NCI-H1105 (cell line): ENCODE measurements around the gene TMEM63A.

ENCODE experiments used
- DNase-seq: peaks from one replicate; lab custom pipeline; 2025; lab: John Stamatoyannopoulos, UW

The TMEM63A gene

GRCh38 chr1:225886159-225887029 is 4.2 kb upstream of the TMEM63A start:
- DNase-seq, result no peak

GRCh38 chr1:225885336-225885735 is 3.2 kb upstream of the TMEM63A start:
- DNase-seq, result no peak

GRCh38 chr1:225883616-225884265 is 1.6 kb upstream of the TMEM63A start:
- DNase-seq, result no peak

- DNase-seq, result no peak
Observed at GRCh38 chr1:225882694-225883615, 775 bp upstream of the TMEM63A start.

- DNase-seq, result no peak
Observed at GRCh38 chr1:225881081-225881958, 860 bp downstream of the TMEM63A start.

GRCh38 chr1:225880636-225881035 is 1.5 kb downstream of the TMEM63A start:
- DNase-seq, result no peak

- DNase-seq, result no peak
Observed at GRCh38 chr1:225880222-225880588, 2.0 kb downstream of the TMEM63A start.

- no peak for DNase-seq
Observed at GRCh38 chr1:225879521-225880221, 2.5 kb downstream of the TMEM63A start.

GRCh38 chr1:225878282-225878681 is 3.9 kb downstream of the TMEM63A start:
- DNase-seq, result no peak

GRCh38 chr1:225877580-225877979 is 4.6 kb downstream of the TMEM63A start:
- DNase-seq, result no peak

- DNase-seq, result no peak
Observed at GRCh38 chr1:225876900-225877510, 5.2 kb downstream of the TMEM63A start.

GRCh38 chr1:225875044-225875815 is 7.0 kb downstream of the TMEM63A start:
- no peak for DNase-seq

GRCh38 chr1:225874431-225874830 is 7.7 kb downstream of the TMEM63A start:
- DNase-seq, result no peak

GRCh38 chr1:225873281-225873850 is 8.8 kb downstream of the TMEM63A start:
- DNase-seq, result no peak

GRCh38 chr1:225872075-225872430 is 10.1 kb downstream of the TMEM63A start:
- DNase-seq, result no peak

- no peak for DNase-seq
Observed at GRCh38 chr1:225871359-225872074, 10.7 kb downstream of the TMEM63A start.

- peak; percentile 31 for DNase-seq
Observed at GRCh38 chr1:225870911-225871310, 11.3 kb downstream of the TMEM63A start.

- DNase-seq, result no peak
Observed at GRCh38 chr1:225868631-225869330, 13.4 kb downstream of the TMEM63A start.
